ENCODE measurements around the gene FSIP1. TPM values are rescaled to one million over a fixed set of nuclear protein-coding genes. Genes with fewer than 3 reads are reported as not detected.

The FSIP1 gene
- polyA plus RNA-seq, 2 of the 4 experiments (the other 2 are of a cell fraction), result 0.71 to 0.93 TPM

GRCh38 chr15:39752246-39752645 lies 30.4 kb downstream of the FSIP1 start:
- CTCF ChIA-PET, result no interaction called here
- Histone ChIP-seq H3K4me1 (peaks cover 18% of the 10 kb centered on the region), H3K9me3 (no peaks in the 10 kb centered on the region; the same call in 2 of the 3 replicates), H3K4me2 (no peak overlapping the region), H3K27ac (no peak overlapping the region), H3K4me3 (no peak overlapping the region)
- ATAC-seq, result no peak
- DNase-seq (ENCODE audit: low read depth in 1 of 2, low spot score in 1 of 2), result no peak
- POLR2A ChIA-PET, result no interaction called here
- no peak for TF ChIP-seq BCL3 (IDR thresholded peaks at IDR 0.05)
- TF ChIP-seq TP53 (CRISPR knock-in tag; IDR thresholded peaks at IDR 0.05), result no peak
- no peak for TF ChIP-seq ZC3H11A (IDR thresholded peaks at IDR 0.05)
- TF ChIP-seq CHD2 (IDR thresholded peaks at IDR 0.05; ENCODE audit: low read length, partially characterized antibody), result no peak
- TF ChIP-seq CBX8 (IDR thresholded peaks at IDR 0.05), result no peak
- no peak for TF ChIP-seq GATA3 (IDR thresholded peaks at IDR 0.05; ENCODE audit: borderline replicate concordance)
- no peak for TF ChIP-seq CTCF (IDR thresholded peaks at IDR 0.05)
- TF ChIP-seq EHMT2 (IDR thresholded peaks at IDR 0.05; ENCODE audit: low read depth), result no peak
- TF ChIP-seq PBX3 (IDR thresholded peaks at IDR 0.05), result no peak
- no peak for TF ChIP-seq FOSL2 (IDR thresholded peaks at IDR 0.05)
- TF ChIP-seq FOSL2 (CRISPR knock-in tag; IDR thresholded peaks at IDR 0.05), result no peak
- no peak for TF ChIP-seq ESRRA (IDR thresholded peaks at IDR 0.05; ENCODE audit: borderline replicate concordance, low read length)
- TF ChIP-seq ZNF302 (CRISPR knock-in tag; IDR thresholded peaks at IDR 0.05), result no peak
- TF ChIP-seq HMGXB4 (CRISPR knock-in tag; IDR thresholded peaks at IDR 0.05; ENCODE audit: borderline replicate concordance), result no peak
- TF ChIP-seq HES2 (IDR thresholded peaks at IDR 0.05), result no peak
- no peak for TF ChIP-seq RAD21 (conservative IDR thresholded peaks at IDR 0.05 in 1 of 2, IDR thresholded peaks at IDR 0.05 in 1 of 2)
- no peak for FAIRE-seq

- FAIRE-seq (no peak), DNase-seq (ENCODE audit: low read depth in 1 of 2, low spot score in 1 of 2) (peak in 1 of 2 experiments; percentile 45), ATAC-seq (peak in 1 of 2 experiments; percentile 30; a peak in 1 of 6 replicates)
- peak overlapping the region; percentile 5 to 68; a peak in 5 of 6 replicates for H3K27ac ChIP-seq
- TF ChIP-seq CEBPB (IDR thresholded peaks at IDR 0.05) (peak; percentile 50 to 75; a peak in 3 of 4 replicates), EHMT2 (IDR thresholded peaks at IDR 0.05; ENCODE audit: low read depth) (no peak), ATOH8 (CRISPR knock-in tag; IDR thresholded peaks at IDR 0.05; ENCODE audit: low read depth) (no peak), RAD21 (conservative IDR thresholded peaks at IDR 0.05 in 1 of 2, IDR thresholded peaks at IDR 0.05 in 1 of 2) (0 out of 5 replicates have a peak, but pooled peaks of 1 of the 2 experiments have one; percentile 22), FOSL2 (IDR thresholded peaks at IDR 0.05) (no peak), FOSL2 (CRISPR knock-in tag; IDR thresholded peaks at IDR 0.05) (0 out of 2 replicates have a peak, but pooled peaks have one; percentile 6), JUN (IDR thresholded peaks at IDR 0.05) (peak in 1 of 2 experiments; percentile 47; a peak in 1 of 5 replicates)
- H3K9me3 ChIP-seq, result no peaks in the 10 kb centered on the region; the same call in 2 of the 3 replicates
- CTCF ChIA-PET, result interaction anchor here (0.7 to 1.9 kb wide), 3 partner anchors 9 to 1041 kb away, joined by 3 to 10 read pairs (median 4); no protein-coding TSS in a partner anchor
- POLR2A ChIA-PET, result no interaction called here
- 4% methylated on average over 2 of the region's 2 CpGs for WGBS (ENCODE audit: missing lambda C conversion rate)
- H3K4me2 ChIP-seq, result peak overlapping the region; percentile 64
- no peak overlapping the region for H3K4me3 ChIP-seq
- H3K4me1 ChIP-seq, result peaks cover 48% of the 10 kb centered on the region
These were observed 34.4 kb downstream of the FSIP1 start for GRCh38 chr15:39748276-39748675.
